ENCODE data around the gene COLEC12. TPM values are rescaled to one million over a fixed set of nuclear protein-coding genes. Genes with fewer than 3 reads are reported as not detected.

The COLEC12 gene
- total RNA-seq, 1 experiment from 2014 or later, result not detected

GRCh38 chr18:513826-514530 lies 13.5 kb upstream of the COLEC12 start:
- Mint-ChIP-seq H3K27ac (ENCODE audit: unreplicated experiment) (no peak overlapping the region), H3K27me3 (ENCODE audit: unreplicated experiment) (peaks cover 9% of the 10 kb centered on the region), H3K4me3 (ENCODE audit: low read depth, unreplicated experiment) (no peak overlapping the region), H3K4me1 (ENCODE audit: low read depth, unreplicated experiment) (no peaks in the 10 kb centered on the region), H3K36me3 (ENCODE audit: insufficient read depth, unreplicated experiment) (peaks cover 6% of the 10 kb centered on the region), H3K9me3 (ENCODE audit: low read depth, unreplicated experiment) (peaks cover 13% of the 10 kb centered on the region)
- TF ChIP-seq CTCF (IDR thresholded peaks at IDR 0.05; ENCODE audit: unreplicated experiment), result no peak
- no TSS peak for BruUV-seq (replicated peaks)
- CTCF ChIA-PET, result no interaction called here
- intact Hi-C loops (cut with micrococcal nuclease; ENCODE audit: unreplicated experiment), result no loop called here
- DNase-seq, result no peak

GRCh38 chr18:512957-513356 lies 12.5 kb upstream of the COLEC12 start:
- no peak for TF ChIP-seq CTCF (IDR thresholded peaks at IDR 0.05; ENCODE audit: unreplicated experiment)
- intact Hi-C loops (cut with micrococcal nuclease; ENCODE audit: unreplicated experiment), result no loop called here
- H3K27ac Mint-ChIP-seq (ENCODE audit: unreplicated experiment), result no peak overlapping the region
- no peak overlapping the region for H3K4me3 Mint-ChIP-seq (ENCODE audit: low read depth, unreplicated experiment)
- peaks cover 9% of the 10 kb centered on the region for H3K27me3 Mint-ChIP-seq (ENCODE audit: unreplicated experiment)
- no TSS peak for BruUV-seq (replicated peaks)
- H3K36me3 Mint-ChIP-seq (ENCODE audit: insufficient read depth, unreplicated experiment), result peaks cover 6% of the 10 kb centered on the region
- peaks cover 13% of the 10 kb centered on the region for H3K9me3 Mint-ChIP-seq (ENCODE audit: low read depth, unreplicated experiment)
- CTCF ChIA-PET, result no interaction called here
- no peaks in the 10 kb centered on the region for H3K4me1 Mint-ChIP-seq (ENCODE audit: low read depth, unreplicated experiment)
- DNase-seq, result no peak

- H3K9me3 Mint-ChIP-seq (ENCODE audit: low read depth, unreplicated experiment), result no peaks in the 10 kb centered on the region
- no peak for TF ChIP-seq CTCF (IDR thresholded peaks at IDR 0.05; ENCODE audit: unreplicated experiment)
- peaks cover 30% of the 10 kb centered on the region for H3K27me3 Mint-ChIP-seq (ENCODE audit: unreplicated experiment)
- intact Hi-C loops (cut with micrococcal nuclease; ENCODE audit: unreplicated experiment), result no loop called here
- no peak for DNase-seq
- no peaks in the 10 kb centered on the region for H3K36me3 Mint-ChIP-seq (ENCODE audit: insufficient read depth, unreplicated experiment)
- BruUV-seq (replicated peaks), result no TSS peak
- no peaks in the 10 kb centered on the region for H3K4me1 Mint-ChIP-seq (ENCODE audit: low read depth, unreplicated experiment)
- CTCF ChIA-PET, result no interaction called here
- H3K27ac Mint-ChIP-seq (ENCODE audit: unreplicated experiment), result no peak overlapping the region
- no peak overlapping the region for H3K4me3 Mint-ChIP-seq (ENCODE audit: low read depth, unreplicated experiment)
These were observed 8.3 kb upstream of the COLEC12 start for GRCh38 chr18:508835-509234.

GRCh38 chr18:507636-508035 lies 7.1 kb upstream of the COLEC12 start:
- intact Hi-C loops (cut with micrococcal nuclease; ENCODE audit: unreplicated experiment), result no loop called here
- TF ChIP-seq CTCF (IDR thresholded peaks at IDR 0.05; ENCODE audit: unreplicated experiment), result no peak
- Mint-ChIP-seq H3K9me3 (ENCODE audit: low read depth, unreplicated experiment) (no peaks in the 10 kb centered on the region), H3K27me3 (ENCODE audit: unreplicated experiment) (peaks cover 31% of the 10 kb centered on the region), H3K36me3 (ENCODE audit: insufficient read depth, unreplicated experiment) (no peaks in the 10 kb centered on the region), H3K4me1 (ENCODE audit: low read depth, unreplicated experiment) (no peaks in the 10 kb centered on the region), H3K27ac (ENCODE audit: unreplicated experiment) (no peak overlapping the region), H3K4me3 (ENCODE audit: low read depth, unreplicated experiment) (no peak overlapping the region)
- DNase-seq, result no peak
- no TSS peak for BruUV-seq (replicated peaks)
- CTCF ChIA-PET, result interaction anchor here (1.2 kb wide), 1 partner anchor 9 kb away, joined by 3 read pairs; no protein-coding TSS in a partner anchor

Measured in Calu3 (cell line).